ENCODE data around the gene INTS7.
"Not testable (repeated sequence)": the region's sequence is repeated elsewhere in the genome, so short reads cannot be mapped to it uniquely, and the experiment has no call there.

The INTS7 gene

GRCh38 chr1:211923095-211923494 is 112.3 kb downstream of the INTS7 start:
- H3K4me3 ChIP-seq, result no peak overlapping the region
- no peak for TF ChIP-seq CTCF (IDR thresholded peaks at IDR 0.05)
- H3K27ac ChIP-seq, result no peak overlapping the region
- no peak for DNase-seq (ENCODE audit: low spot score)

GRCh38 chr1:211921579-211922095 is 113.7 kb downstream of the INTS7 start:
- TF ChIP-seq CTCF (IDR thresholded peaks at IDR 0.05), result no peak
- Histone ChIP-seq H3K4me3 (no peak overlapping the region), H3K27ac (no peak overlapping the region)
- DNase-seq (ENCODE audit: low spot score), result no peak

- no peak for DNase-seq (ENCODE audit: low spot score)
- Histone ChIP-seq H3K4me3 (no peak overlapping the region), H3K27ac (no peak overlapping the region)
- no peak for TF ChIP-seq CTCF (IDR thresholded peaks at IDR 0.05)
These were observed 114.6 kb downstream of the INTS7 start for GRCh38 chr1:211920602-211921226.

GRCh38 chr1:211920141-211920572 is 115.2 kb downstream of the INTS7 start:
- H3K27ac ChIP-seq, result peak overlapping the region in 1 of 2 donors; percentile 46
- no peak for TF ChIP-seq CTCF (IDR thresholded peaks at IDR 0.05)
- peak; percentile 75 for DNase-seq (ENCODE audit: low spot score)
- no peak overlapping the region for H3K4me3 ChIP-seq

GRCh38 chr1:211918843-211919414 is 116.4 kb downstream of the INTS7 start:
- TF ChIP-seq CTCF (IDR thresholded peaks at IDR 0.05), result no peak
- no peak for DNase-seq (ENCODE audit: low spot score)
- H3K4me3 ChIP-seq, result no peak overlapping the region
- H3K27ac ChIP-seq, result no peak overlapping the region

GRCh38 chr1:211916458-211916857 is 118.9 kb downstream of the INTS7 start:
- not testable (repeated sequence) for DNase-seq (ENCODE audit: low spot score)

GRCh38 chr1:211915924-211916323 is 119.4 kb downstream of the INTS7 start:
- no peak overlapping the region for H3K4me3 ChIP-seq
- DNase-seq (ENCODE audit: low spot score), result no peak
- TF ChIP-seq CTCF (IDR thresholded peaks at IDR 0.05), result no peak
- no peak overlapping the region for H3K27ac ChIP-seq

More at GRCh38 chr1:211916458-211916857, 118.9 kb downstream of the INTS7 start:
- not testable (repeated sequence) for H3K27ac ChIP-seq, H3K4me3 ChIP-seq

Data from coronary artery (tissue), 2 donors.